Measurements from ENCODE around the gene HCN4. TPM values are rescaled to one million over a fixed set of nuclear protein-coding genes. Genes with fewer than 3 reads are reported as not detected.

The HCN4 gene
- total and polyA plus RNA-seq, 2 donors (not counting 1 experiment from before 2014, with no cell fraction given): not detected

- peaks cover 2% of the 10 kb centered on the region for H3K27me3 ChIP-seq (ENCODE audit: control insufficient read depth, insufficient read depth, low read length)
- H3K79me2 ChIP-seq (ENCODE audit: control insufficient read depth, insufficient read depth, low read length): no peaks in the 10 kb centered on the region
- no peak overlapping the region for H2AFZ ChIP-seq (ENCODE audit: low read length)
- peaks cover 3% of the 10 kb centered on the region for H3K4me1 ChIP-seq (ENCODE audit: control insufficient read depth, extremely low read depth, insufficient read depth, low read length)
- peak; percentile 49 to 89 for DNase-seq (ENCODE audit: low read depth in 2 of 2)
- no peaks in the 10 kb centered on the region for H4K20me1 ChIP-seq (ENCODE audit: control insufficient read depth, extremely low read depth, insufficient read depth, low read length)
- H3K36me3 ChIP-seq (ENCODE audit: control insufficient read depth, insufficient read depth, low read length): no peaks in the 10 kb centered on the region
- H3K9me3 ChIP-seq (ENCODE audit: control insufficient read depth, insufficient read depth, low read depth, low read length): no peaks in the 10 kb centered on the region
- TF ChIP-seq EZH2 (IDR thresholded peaks at IDR 0.05; ENCODE audit: low read length, missing control alignments): no peak
- TF ChIP-seq, protein P1, sequence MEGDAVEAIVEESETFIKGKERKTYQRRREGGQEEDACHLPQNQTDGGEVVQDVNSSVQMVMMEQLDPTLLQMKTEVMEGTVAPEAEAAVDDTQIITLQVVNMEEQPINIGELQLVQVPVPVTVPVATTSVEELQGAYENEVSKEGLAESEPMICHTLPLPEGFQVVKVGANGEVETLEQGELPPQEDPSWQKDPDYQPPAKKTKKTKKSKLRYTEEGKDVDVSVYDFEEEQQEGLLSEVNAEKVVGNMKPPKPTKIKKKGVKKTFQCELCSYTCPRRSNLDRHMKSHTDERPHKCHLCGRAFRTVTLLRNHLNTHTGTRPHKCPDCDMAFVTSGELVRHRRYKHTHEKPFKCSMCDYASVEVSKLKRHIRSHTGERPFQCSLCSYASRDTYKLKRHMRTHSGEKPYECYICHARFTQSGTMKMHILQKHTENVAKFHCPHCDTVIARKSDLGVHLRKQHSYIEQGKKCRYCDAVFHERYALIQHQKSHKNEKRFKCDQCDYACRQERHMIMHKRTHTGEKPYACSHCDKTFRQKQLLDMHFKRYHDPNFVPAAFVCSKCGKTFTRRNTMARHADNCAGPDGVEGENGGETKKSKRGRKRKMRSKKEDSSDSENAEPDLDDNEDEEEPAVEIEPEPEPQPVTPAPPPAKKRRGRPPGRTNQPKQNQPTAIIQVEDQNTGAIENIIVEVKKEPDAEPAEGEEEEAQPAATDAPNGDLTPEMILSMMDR (conservative IDR thresholded peaks at IDR 0.05 in 1 of 2, IDR thresholded peaks at IDR 0.05 in 1 of 2; ENCODE audit: low read depth in 1 of 2, low read length in 2 of 2): no peak
- no peak overlapping the region for H3K4me3 ChIP-seq (replicated peaks in 1 of 4; ENCODE audit: control extremely low read depth in 1 of 4, insufficient read depth in 1 of 4, low read depth in 3 of 4, low read length in 4 of 4)
- H3K27ac ChIP-seq (ENCODE audit: insufficient read depth, low read length): no peak overlapping the region
- no peak overlapping the region for H3K4me2 ChIP-seq (ENCODE audit: extremely low read depth, insufficient read depth, low read length)
- no peak overlapping the region for H3K9ac ChIP-seq (ENCODE audit: insufficient read depth, low read length)
Observed at GRCh38 chr15:73388256-73388781, 19.6 kb upstream of the HCN4 start.

- Histone ChIP-seq H3K9me3 (ENCODE audit: control insufficient read depth, insufficient read depth, low read depth, low read length) (no peaks in the 10 kb centered on the region), H4K20me1 (ENCODE audit: control insufficient read depth, extremely low read depth, insufficient read depth, low read length) (no peaks in the 10 kb centered on the region), H3K27ac (ENCODE audit: insufficient read depth, low read length) (no peak overlapping the region), H3K4me1 (ENCODE audit: control insufficient read depth, extremely low read depth, insufficient read depth, low read length) (peaks cover 3% of the 10 kb centered on the region), H3K36me3 (ENCODE audit: control insufficient read depth, insufficient read depth, low read length) (no peaks in the 10 kb centered on the region), H3K79me2 (ENCODE audit: control insufficient read depth, insufficient read depth, low read length) (no peaks in the 10 kb centered on the region), H2AFZ (ENCODE audit: low read length) (no peak overlapping the region), H3K4me3 (replicated peaks in 1 of 4; ENCODE audit: control extremely low read depth in 1 of 4, insufficient read depth in 1 of 4, low read depth in 3 of 4, low read length in 4 of 4) (no peak overlapping the region), H3K27me3 (ENCODE audit: control insufficient read depth, insufficient read depth, low read length) (peaks cover 2% of the 10 kb centered on the region), H3K9ac (ENCODE audit: insufficient read depth, low read length) (no peak overlapping the region), H3K4me2 (ENCODE audit: extremely low read depth, insufficient read depth, low read length) (no peak overlapping the region)
- DNase-seq (ENCODE audit: low read depth in 2 of 2): peak; percentile 39 to 58
- no peak for TF ChIP-seq EZH2 (IDR thresholded peaks at IDR 0.05; ENCODE audit: low read length, missing control alignments)
- TF ChIP-seq, protein P1 (conservative IDR thresholded peaks at IDR 0.05 in 1 of 2, IDR thresholded peaks at IDR 0.05 in 1 of 2; ENCODE audit: low read depth in 1 of 2, low read length in 2 of 2): no peak
Observed at GRCh38 chr15:73387507-73388255, 18.9 kb upstream of the HCN4 start.

DNA sequence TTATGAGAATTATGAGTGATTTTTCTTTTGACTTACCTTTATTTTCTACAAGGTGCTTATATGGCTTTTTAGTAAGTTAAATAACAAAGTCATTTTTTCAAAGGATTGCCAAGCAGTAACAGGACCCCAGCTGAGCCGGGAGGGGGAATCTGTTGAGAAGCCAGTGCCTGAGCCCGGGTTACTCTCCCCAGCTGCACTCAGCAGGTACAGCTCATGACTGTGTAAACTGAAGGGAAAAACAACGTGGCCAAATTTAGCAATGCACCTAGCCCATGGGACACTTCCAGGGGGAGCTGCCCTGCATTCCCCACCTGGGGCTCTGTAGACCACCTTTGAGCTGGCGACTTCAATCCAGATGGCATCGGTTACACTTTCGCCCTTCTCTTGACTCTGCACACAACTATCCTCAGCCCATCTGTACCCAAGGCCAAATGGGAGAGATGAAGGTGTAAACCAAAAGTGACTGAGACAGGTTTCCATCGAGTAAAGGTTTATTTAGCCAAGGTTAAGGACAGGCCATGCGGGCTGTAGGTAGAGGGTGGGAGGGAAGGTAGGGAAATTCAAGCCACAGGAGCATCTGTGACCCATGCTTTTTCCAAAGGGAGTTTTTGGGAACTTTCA is 18.2 kb upstream of the HCN4 start:
- TF ChIP-seq EZH2 (IDR thresholded peaks at IDR 0.05; ENCODE audit: low read length, missing control alignments): no peak
- TF ChIP-seq, protein P1 (conservative IDR thresholded peaks at IDR 0.05 in 1 of 2, IDR thresholded peaks at IDR 0.05 in 1 of 2; ENCODE audit: low read depth in 1 of 2, low read length in 2 of 2): no peak
- Histone ChIP-seq H3K4me2 (ENCODE audit: extremely low read depth, insufficient read depth, low read length) (no peak overlapping the region), H3K79me2 (ENCODE audit: control insufficient read depth, insufficient read depth, low read length) (no peaks in the 10 kb centered on the region), H3K36me3 (ENCODE audit: control insufficient read depth, insufficient read depth, low read length) (no peaks in the 10 kb centered on the region), H3K27me3 (ENCODE audit: control insufficient read depth, insufficient read depth, low read length) (peaks cover 2% of the 10 kb centered on the region), H3K9ac (ENCODE audit: insufficient read depth, low read length) (no peak overlapping the region), H2AFZ (ENCODE audit: low read length) (no peak overlapping the region), H4K20me1 (ENCODE audit: control insufficient read depth, extremely low read depth, insufficient read depth, low read length) (no peaks in the 10 kb centered on the region), H3K9me3 (ENCODE audit: control insufficient read depth, insufficient read depth, low read depth, low read length) (no peaks in the 10 kb centered on the region), H3K4me1 (ENCODE audit: control insufficient read depth, extremely low read depth, insufficient read depth, low read length) (peaks cover 3% of the 10 kb centered on the region), H3K27ac (ENCODE audit: insufficient read depth, low read length) (no peak overlapping the region), H3K4me3 (replicated peaks in 1 of 4; ENCODE audit: control extremely low read depth in 1 of 4, insufficient read depth in 1 of 4, low read depth in 3 of 4, low read length in 4 of 4) (no peak overlapping the region)
- no peak for DNase-seq (ENCODE audit: low read depth in 2 of 2)
